ENCODE measurements around the gene ETS1.
A peak's percentile ranks its signal among the peaks of the same experiment; 100 is the strongest.

ETS1 gene, protein sequence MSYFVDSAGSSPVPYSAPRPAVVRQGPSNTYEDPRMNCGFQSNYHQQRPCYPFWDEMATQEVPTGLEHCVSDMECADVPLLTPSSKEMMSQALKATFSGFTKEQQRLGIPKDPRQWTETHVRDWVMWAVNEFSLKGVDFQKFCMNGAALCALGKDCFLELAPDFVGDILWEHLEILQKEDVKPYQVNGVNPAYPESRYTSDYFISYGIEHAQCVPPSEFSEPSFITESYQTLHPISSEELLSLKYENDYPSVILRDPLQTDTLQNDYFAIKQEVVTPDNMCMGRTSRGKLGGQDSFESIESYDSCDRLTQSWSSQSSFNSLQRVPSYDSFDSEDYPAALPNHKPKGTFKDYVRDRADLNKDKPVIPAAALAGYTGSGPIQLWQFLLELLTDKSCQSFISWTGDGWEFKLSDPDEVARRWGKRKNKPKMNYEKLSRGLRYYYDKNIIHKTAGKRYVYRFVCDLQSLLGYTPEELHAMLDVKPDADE

DNA sequence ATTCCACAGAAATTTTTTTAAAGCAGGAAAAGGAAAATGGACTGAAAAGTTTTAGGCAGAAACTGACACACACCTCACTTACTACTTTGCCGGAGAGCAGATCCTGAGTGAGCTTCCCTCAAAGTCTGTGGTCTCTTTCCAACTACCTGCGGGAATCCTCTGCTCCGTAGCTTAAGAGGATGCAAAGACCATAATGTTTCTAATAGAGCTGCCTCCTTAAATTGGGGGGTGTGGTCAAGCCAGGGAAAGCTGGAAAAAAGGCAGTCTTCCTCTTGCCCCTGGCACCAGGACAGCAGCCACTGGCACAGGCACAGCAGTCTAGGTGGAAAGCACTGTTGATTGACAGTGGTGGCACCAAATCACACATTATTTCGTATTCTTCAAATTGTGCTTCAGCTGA, at the start of gene ETS1:
ETS1 (minus strand) TSS at position 144 of the 400 bp plus-strand sequence. CDS start 14,428 bp downstream, outside the sequence.
- DNase-seq: no peak

DNA sequence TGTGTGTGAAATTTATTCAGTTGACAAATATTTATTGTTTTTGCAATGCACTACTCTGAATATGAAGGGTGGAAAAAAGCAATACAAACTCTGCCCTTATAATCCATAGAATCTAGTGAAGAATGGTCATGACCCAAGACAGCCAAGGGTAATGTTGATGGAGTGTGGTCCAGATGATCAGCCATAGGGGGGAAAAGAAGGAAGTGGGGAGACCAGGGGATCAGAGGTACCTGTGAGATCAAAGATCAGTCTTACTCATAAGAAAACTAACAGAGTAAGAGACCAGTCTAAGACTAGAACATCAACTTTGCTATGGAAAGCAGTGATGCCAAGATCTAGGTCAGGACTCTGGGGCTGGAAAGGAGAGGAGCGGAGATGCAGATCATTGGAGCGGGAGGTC, 47.0 kb upstream of the ETS1 start:
- DNase-seq: no peak

GRCh38 chr11:128633384-128633965, 46.1 kb upstream of the ETS1 start:
- DNase-seq: no peak

DNA sequence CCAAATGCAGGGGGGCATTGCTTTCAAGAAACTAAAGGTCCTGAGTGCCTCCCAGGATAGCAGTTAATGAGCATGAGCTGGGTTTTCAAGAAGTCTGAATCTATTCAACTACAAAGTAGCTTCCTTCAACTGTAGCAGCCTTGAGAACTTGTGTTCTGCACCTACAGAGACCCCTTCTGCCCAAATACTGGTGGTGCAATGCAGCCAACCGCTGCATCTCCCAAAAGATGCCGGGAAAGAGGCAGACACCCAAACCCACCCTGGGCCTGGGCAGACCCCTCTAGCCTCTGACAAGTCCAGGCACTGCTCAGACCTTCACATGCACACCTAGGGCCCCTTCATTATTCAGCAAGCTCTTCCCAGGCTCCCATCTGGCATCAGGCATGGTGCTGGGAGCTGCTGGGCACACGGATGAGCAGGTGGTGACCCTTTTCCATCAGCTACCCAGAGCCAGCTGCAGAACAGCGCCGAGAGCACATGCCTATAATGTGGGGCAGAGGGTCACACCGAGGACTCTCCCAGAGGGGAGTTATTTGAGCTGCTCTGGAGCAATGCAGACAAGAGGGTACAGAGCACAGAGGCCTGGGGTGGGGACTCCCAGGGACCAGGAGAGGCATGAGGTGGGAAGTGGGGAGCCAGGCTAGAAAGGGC, 44.9 kb upstream of the ETS1 start:
- peak; percentile 43 for DNase-seq

DNA sequence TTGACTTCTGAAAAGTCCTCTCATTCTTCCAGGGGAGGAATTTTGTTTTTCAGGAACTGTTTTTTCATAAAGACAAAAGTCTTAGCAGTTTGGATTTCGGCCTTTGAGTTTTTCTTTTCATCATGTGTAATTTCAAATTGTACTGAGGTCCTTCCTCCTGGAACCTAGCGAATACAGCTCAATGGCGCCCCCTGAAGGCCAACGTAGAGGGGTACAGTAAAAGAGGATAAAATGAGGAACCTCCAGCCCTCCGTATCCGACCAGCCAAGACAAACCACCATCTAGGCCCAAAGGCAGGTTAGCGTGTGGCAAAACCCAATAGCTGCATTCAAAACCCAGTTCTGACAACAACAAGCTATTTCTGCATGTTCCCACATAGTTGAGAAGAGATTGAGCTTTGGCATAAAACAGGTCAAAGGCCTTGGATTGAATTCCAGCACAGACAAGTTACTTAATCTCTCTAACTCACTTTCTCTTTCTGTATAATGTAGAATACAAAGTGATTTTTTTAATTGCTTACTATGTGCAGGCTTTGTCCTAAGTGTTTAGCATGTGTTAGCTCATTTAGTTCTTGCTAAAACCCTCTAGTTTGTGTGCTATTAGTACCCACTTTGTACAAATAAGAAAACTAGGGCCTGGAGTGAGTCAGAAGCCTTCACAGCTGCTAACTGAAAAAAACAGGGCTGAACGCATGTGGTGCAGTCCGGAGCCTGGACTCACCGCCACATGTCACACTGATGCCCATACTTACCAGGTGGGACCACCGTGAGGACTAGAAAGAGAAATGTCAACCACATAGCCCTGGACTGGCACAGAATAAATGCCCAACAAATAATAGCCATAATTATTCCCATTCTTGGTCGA, 43.2 kb upstream of the ETS1 start:
- DNase-seq: peak; percentile 95

DNA sequence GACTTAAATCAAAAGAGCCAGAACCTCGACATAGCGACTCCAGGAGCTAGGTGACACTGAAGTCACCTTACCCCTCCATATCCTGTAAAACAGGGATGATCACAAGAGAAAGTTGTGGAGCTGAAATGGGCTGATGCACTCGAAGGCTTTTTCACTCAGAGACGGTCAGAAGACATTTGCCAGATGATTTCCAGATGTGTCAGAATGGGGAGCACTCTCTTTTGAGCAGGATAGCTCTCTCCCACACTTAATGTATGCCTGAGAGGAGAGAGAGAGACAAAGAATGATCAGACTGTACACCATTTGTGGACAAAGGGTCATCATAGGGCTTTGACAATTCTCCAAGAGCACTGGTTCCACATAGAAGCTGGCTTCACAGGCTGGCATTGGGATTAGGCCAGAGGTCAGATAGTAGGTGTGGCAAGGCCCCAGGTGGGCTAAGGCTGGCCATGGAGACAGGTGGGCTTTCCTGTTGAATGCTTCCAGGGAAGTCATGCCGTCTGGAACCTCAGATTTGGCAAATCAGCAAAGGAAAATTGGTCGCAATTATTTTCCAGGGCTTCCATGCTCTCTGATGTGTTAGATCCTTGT, 42.3 kb upstream of the ETS1 start:
- no peak for DNase-seq

- no peak for DNase-seq
Observed at GRCh38 chr11:128628686-128629085, 41.3 kb upstream of the ETS1 start.

DNA sequence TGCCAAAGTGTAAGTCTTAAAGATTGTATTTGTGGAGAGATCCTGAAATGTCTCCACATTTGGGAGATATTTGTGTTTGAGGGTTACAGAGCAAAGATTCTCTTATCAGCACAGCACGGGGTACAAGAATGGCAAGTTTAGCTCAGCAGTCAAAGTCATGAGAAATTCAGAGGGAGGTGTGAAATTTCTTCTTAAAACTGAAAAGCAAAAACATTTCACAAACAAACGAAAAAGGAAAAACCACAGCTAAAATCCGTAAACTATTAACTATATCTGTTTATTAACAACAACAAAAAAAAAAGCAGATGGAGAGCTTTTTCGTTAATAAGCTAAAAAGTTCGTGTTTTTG, 40.9 kb upstream of the ETS1 start:
- no peak for DNase-seq

DNA sequence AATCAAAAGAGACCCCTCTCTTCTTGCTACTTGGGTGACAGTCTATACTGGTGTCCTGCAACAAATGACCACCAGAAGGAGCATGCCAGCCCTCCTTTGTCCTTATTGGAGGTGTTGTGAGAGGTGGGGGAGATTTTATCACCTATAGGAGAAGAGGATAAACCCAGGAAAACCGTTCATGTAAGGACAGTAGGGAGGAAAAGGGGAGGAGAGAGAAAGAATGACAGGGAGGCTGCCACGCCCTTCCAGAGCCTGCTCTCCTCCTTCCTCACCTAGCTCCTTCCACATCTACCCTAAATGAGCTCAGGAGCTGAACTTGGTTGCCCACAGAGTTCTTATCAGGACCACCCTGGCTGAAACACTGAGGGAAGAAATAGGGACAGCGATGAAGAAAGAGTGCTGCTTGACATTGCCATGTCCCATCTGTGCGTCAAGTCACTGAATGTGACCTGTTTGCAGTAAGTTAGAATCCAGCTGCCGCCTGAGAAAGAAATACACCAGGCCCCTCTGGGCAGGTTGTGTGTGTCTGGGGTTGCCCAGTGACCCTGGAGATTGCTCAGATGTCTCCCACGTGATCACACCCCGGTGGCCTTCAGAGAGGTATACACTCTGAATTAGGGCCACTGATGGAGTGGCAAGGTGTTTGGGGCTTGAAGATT, 40.4 kb upstream of the ETS1 start:
- no peak for DNase-seq

DNA sequence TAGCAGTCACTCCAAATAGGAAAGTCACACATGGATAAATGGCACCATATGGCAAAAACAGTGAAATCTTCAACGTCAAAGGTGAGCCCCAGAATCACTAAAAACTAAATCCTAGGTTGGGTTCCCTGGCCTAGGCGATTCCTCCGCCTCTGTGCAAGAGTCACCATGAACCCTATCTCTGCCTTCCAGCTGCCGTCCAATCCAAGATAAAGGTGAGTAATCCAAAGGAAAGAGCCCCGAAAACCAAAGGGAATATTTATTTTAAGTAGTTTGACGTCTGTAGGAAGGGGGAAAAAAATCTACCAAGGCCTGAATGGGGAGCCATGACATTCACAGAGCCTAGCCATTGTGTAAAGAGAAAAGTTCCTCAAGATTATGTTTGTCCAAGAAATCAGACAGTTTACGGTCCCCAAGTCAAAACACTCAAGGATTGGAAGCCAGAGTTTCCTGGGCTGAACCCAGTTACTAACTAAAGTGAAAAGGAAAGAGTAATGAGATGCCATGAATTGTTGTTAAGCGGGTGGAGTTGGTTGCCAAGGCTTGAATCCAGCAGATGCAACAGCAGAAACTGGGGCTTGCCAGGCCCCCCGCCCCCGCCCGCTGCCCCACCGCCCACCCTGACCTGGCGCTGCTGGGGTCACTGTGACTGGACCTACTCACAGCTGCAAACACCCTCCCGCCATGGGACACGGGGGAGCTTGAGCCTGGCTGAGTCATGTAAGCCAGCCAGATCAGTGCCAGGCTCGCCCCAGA, 39.7 kb upstream of the ETS1 start:
- no peak for DNase-seq

- DNase-seq: no peak
Observed at GRCh38 chr11:128625746-128626145, 38.4 kb upstream of the ETS1 start.

DNA sequence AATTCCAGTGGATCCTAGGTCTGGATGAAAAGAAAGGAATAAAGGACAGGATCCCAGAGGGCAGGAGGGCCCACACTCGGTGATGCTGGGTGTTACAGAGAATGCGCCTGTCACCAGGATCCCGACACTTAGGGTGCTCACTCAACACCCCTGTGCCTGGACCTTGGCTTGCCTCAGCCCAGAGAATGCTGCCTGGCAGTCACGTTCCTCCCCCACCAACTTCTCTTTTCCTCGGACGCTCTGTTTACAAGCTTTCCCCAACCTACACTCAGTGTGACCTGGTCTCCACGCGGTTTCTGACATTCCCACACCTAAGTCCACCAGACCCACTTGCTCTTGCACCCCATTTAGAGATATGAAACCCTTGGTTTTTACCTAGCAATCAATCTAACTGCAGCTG, 38.0 kb upstream of the ETS1 start:
- DNase-seq: no peak

GRCh38 chr11:128624269-128625175, 37.2 kb upstream of the ETS1 start:
- peak; percentile 70 for DNase-seq

DNA sequence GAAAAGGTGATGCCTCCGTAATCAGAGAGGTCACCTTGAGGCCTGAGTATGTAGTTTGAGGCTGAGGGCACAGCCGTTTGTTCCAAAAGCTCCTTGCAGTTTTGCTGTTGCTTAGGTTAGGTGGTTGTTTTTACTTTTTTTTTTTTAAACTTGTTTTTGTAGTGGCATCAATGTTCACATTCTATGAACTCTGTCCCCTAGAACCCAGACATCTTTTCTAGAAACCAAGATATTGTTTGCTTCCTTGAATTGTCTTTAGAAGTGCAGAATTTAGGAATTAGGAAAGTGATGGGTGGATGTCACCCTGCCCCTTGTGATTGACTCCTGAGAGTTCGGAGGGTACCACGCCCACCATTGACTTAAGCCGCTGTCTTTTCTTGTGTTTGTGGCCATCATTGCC, 35.7 kb upstream of the ETS1 start:
- no peak for DNase-seq

DNA sequence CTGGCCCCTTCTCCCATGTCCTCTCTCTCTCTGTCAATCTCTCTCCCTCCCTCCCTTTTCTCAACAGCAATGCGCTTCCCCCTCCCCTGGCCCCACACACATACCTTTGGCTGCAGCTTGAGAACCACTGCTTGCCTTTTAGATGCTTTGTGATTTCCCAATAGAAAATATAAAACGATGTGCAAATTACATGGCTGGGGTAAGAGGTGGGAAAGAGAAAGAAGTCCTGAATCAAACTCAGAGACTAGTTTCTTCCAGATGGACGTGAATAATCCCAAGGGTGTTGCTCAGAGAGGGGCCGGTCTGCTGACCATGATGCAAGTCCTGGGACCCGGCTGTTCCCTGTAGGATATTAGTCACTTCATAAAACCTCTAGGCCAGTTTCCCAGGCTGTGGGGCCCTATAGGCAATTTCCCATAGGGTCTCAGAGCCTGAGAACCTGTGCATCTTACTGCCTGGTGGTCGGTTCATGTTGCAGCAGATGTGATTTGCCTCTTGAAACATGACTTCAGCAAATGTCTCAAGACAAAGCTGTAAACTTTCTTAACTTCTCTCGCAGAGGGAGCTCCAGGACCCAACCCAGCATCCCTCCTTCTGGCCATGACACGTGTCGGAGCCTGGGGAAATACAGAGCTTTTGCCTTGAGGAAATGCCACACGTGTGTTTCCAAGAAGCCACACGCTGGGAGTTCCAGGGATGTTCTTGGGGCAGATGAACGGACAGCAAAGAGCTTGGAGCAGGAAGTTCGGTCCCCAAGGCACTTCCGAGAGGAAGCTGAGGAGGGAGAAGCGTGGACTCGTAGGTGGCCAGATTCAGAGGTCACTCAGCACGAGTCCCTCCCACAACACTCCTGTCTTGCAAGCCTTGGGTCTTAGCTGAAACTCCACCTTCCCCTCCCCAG, 34.5 kb upstream of the ETS1 start:
- DNase-seq: no peak

DNA sequence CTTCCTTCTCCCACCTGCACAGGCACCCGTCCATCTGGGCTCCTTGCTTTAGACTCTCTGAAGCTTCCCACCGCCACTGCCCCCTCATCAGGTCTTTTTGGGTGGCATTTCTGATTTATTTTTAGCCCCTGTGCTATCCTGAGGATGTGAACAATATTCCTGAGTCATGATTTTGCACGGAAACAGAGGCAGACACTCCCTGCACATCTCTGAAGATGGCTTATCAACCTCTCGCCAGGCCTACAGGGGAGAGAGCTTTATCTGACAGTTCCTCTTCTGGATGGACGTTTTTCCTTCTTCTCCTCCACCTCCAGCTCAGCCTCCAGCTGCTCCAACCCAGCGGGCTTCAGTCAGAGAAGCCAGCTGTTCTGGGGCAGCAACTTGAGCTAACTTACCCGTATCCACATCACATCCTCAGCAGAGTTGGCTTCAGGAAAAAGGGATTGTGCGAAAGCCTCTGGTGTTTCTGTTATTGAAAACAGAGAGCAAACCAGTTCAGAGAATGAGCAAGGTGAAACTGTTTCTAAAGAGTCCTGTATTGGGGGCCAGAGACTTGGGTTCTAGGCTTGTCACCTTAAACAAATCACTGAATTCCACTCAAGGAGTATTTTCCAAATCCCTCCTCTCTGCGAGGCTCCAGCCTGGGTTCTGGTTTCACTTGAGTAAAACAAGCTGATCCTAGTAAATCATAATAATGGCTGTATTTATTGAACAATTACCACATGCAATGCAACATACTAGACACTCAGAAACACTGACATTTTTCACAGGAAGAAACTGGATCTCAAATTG, 33.1 kb upstream of the ETS1 start:
- no peak for DNase-seq

GRCh38 chr11:128619540-128620308, 32.4 kb upstream of the ETS1 start:
- DNase-seq: no peak

Data from activated CD4-positive, alpha-beta T cell treated with anti-CD3 and anti-CD28 coated beads, Interleukin-2, amount 50 U/mL, for 1 hour (primary cell).